HEK293 (cell line): ENCODE measurements around the gene SFXN3.

Experiments used
- KLF8 ChIP-seq: fragments of 450-650 bp; formaldehyde crosslinking; IDR thresholded peaks from 2 replicates; pipeline ENCODE4 v1.5.1; 2016; ENCODE audit warnings: missing biosample characterization, missing genetic modification characterization
- PRDM10 ChIP-seq: fragments of 450-650 bp; formaldehyde crosslinking; IDR thresholded peaks from 2 replicates; pipeline ENCODE4 v1.5.1; 2016; ENCODE audit warnings: missing biosample characterization, missing genetic modification characterization
- ZBTB10 ChIP-seq: fragments of 450-650 bp; formaldehyde crosslinking; IDR thresholded peaks from 2 replicates; pipeline ENCODE4 v1.5.1; 2016; ENCODE audit warnings: missing biosample characterization, missing genetic modification characterization
- ZFHX2 ChIP-seq: fragments of 450-650 bp; formaldehyde crosslinking; conservative IDR thresholded peaks from 2 replicates; pipeline ENCODE4 v1.5.1; 2016; ENCODE audit warnings: missing biosample characterization, missing genetic modification characterization
- ZIC2 ChIP-seq: fragments of 450-650 bp; formaldehyde crosslinking; IDR thresholded peaks from 2 replicates; pipeline ENCODE4 v1.5.1; 2016; ENCODE audit warnings: missing biosample characterization, missing genetic modification characterization
- ZNF175 ChIP-seq: fragments of 450-650 bp; formaldehyde crosslinking; IDR thresholded peaks from 2 replicates; pipeline ENCODE4 v1.5.1; 2016; ENCODE audit warnings: missing biosample characterization, missing genetic modification characterization
- ZNF202 ChIP-seq: fragments of 450-650 bp; formaldehyde crosslinking; IDR thresholded peaks from 2 replicates; pipeline ENCODE4 v1.5.1; 2016; ENCODE audit warnings: missing biosample characterization, missing genetic modification characterization, borderline replicate concordance
- ZNF335 ChIP-seq: fragments of 450-650 bp; formaldehyde crosslinking; conservative IDR thresholded peaks from 2 replicates; pipeline ENCODE4 v1.5.1; 2016; ENCODE audit warnings: missing biosample characterization, missing genetic modification characterization
- ZNF341 ChIP-seq: fragments of 450-650 bp; formaldehyde crosslinking; IDR thresholded peaks from 2 replicates; pipeline ENCODE4; 2016; ENCODE audit warnings: low read depth, missing biosample characterization, missing genetic modification characterization
- ZNF544 ChIP-seq: fragments of 450-650 bp; formaldehyde crosslinking; IDR thresholded peaks from 2 replicates; pipeline ENCODE4 v1.5.0; 2017; ENCODE audit warnings: missing biosample characterization, missing genetic modification characterization
- ZNF561 ChIP-seq: fragments of 450-650 bp; IDR thresholded peaks from 2 replicates; pipeline ENCODE4 v1.5.1; 2018; ENCODE audit warnings: missing biosample characterization, missing genetic modification characterization, borderline replicate concordance
- ZNF600 ChIP-seq: fragments of 450-650 bp; formaldehyde crosslinking; IDR thresholded peaks from 2 replicates; pipeline ENCODE4 v1.5.1; 2016; ENCODE audit warnings: missing biosample characterization, missing genetic modification characterization
- ZNF629 ChIP-seq: fragments of 450-650 bp; formaldehyde crosslinking; IDR thresholded peaks from 2 replicates; pipeline ENCODE4 v1.5.1; 2017; ENCODE audit warnings: missing biosample characterization, missing genetic modification characterization
- ZNF777 ChIP-seq: fragments of 450-650 bp; formaldehyde crosslinking; IDR thresholded peaks from 2 replicates; pipeline ENCODE4 v1.5.1; 2017; ENCODE audit warnings: missing biosample characterization, missing genetic modification characterization, borderline replicate concordance
- TF ChIP-seq, protein P1 (sequence below): fragments of 450-650 bp; formaldehyde crosslinking; IDR thresholded peaks from 2 replicates; pipeline ENCODE4 v1.5.1; 2016; ENCODE audit warnings: missing biosample characterization, missing genetic modification characterization
- TF ChIP-seq, protein P2 (sequence below): fragments of 450-650 bp; formaldehyde crosslinking; IDR thresholded peaks from 2 replicates; pipeline ENCODE4 v1.5.1; 2017; ENCODE audit warnings: missing biosample characterization, missing genetic modification characterization

Gene SFXN3

DNA sequence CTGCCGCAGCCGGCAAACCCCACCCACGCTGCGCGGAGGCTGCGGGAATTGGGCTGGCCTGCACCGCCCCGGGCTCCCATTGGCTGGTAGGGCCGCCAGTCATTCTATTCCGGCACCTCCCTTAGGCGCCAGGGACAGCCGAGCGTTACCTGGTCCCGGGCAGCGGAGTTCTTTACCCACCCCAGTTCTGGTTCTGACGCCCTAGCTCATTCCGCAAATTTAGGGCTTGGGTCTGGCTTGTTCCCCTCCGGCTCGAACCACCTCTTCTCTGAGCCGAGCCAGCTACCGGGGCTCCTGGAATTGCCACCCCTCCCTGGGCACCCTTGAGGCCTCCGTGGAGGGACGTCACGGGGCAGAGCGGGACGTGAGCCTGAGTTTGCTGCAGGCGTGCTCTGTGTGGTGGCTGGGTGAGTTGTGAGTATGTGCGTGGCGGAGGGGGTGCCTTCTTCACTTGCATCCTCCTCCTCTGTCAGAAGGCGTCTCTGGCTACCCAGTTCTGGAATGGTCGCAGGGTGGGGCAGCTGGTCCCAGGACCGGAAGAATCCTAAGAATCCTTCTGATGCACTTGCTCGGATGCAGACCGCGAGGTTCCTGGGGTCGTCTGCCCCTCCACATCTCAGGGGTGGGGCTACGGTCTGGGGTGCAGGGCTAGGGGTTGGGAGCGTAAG lies at the start of gene SFXN3, which contains the start of gene PDZD7 (continued):
- TF ChIP-seq ZNF175 (no peak), ZNF341 (tag by site-specific recombination) (peak; percentile 98), ZNF202 (no peak), ZNF335 (tag by site-specific recombination) (peak; percentile 83), ZNF544 (no peak), ZBTB10 (0 out of 2 replicates have a peak, but pooled peaks have one; percentile 57), KLF8 (tag by site-specific recombination) (peak; percentile 91), ZNF777 (tag by site-specific recombination) (peak; percentile 10; the same call in 1 of the 2 replicates), ZNF629 (tag by site-specific recombination) (peak; percentile 58), ZFHX2 (peak; percentile 89), PRDM10 (tag by site-specific recombination) (peak; percentile 90), ZNF600 (tag by site-specific recombination) (peak; percentile 99), ZIC2 (no peak), ZNF561 (tag by site-specific recombination) (peak; percentile 39; the same call in 1 of the 2 replicates)
- TF ChIP-seq, protein P1, sequence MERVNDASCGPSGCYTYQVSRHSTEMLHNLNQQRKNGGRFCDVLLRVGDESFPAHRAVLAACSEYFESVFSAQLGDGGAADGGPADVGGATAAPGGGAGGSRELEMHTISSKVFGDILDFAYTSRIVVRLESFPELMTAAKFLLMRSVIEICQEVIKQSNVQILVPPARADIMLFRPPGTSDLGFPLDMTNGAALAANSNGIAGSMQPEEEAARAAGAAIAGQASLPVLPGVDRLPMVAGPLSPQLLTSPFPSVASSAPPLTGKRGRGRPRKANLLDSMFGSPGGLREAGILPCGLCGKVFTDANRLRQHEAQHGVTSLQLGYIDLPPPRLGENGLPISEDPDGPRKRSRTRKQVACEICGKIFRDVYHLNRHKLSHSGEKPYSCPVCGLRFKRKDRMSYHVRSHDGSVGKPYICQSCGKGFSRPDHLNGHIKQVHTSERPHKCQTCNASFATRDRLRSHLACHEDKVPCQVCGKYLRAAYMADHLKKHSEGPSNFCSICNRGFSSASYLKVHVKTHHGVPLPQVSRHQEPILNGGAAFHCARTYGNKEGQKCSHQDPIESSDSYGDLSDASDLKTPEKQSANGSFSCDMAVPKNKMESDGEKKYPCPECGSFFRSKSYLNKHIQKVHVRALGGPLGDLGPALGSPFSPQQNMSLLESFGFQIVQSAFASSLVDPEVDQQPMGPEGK, result peak; percentile 58; the same call in 1 of the 2 replicates
- TF ChIP-seq, protein P2, sequence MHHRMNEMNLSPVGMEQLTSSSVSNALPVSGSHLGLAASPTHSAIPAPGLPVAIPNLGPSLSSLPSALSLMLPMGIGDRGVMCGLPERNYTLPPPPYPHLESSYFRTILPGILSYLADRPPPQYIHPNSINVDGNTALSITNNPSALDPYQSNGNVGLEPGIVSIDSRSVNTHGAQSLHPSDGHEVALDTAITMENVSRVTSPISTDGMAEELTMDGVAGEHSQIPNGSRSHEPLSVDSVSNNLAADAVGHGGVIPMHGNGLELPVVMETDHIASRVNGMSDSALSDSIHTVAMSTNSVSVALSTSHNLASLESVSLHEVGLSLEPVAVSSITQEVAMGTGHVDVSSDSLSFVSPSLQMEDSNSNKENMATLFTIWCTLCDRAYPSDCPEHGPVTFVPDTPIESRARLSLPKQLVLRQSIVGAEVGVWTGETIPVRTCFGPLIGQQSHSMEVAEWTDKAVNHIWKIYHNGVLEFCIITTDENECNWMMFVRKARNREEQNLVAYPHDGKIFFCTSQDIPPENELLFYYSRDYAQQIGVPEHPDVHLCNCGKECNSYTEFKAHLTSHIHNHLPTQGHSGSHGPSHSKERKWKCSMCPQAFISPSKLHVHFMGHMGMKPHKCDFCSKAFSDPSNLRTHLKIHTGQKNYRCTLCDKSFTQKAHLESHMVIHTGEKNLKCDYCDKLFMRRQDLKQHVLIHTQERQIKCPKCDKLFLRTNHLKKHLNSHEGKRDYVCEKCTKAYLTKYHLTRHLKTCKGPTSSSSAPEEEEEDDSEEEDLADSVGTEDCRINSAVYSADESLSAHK (tag by site-specific recombination), result peak; percentile 67
